ENCODE measurements around the gene ZNF831. TPM values are rescaled to one million over a fixed set of nuclear protein-coding genes. Genes with fewer than 3 reads are reported as not detected.

The ZNF831 gene
- total RNA-seq (2014; rRNA removed; shearing (Covaris generic)) = not detected in 2 replicates
- polyA plus RNA-seq (2015; cell fraction: cytosol; rRNA removed) = not detected in 2 replicates
- polyA plus RNA-seq (2015; cell fraction: nucleus; rRNA removed) = 0.04 TPM in 1 of 2 replicates, not detected in the other

- in situ Hi-C loops (cut with HindIII; ENCODE audit: low pct_unique_long_range_greater_than_20kb, low sequenced_read_pairs) = no loop called here
- DNase-seq (ENCODE audit: low read depth, low spot score) = no peak
Measured at GRCh38 chr20:59163631-59164530, at the start of gene ZNF831. Gene ZNF831 (plus strand): TSS chr20:59163821. CDS start chr20:59191020, 27,199 bp downstream.

GRCh38 chr20:59117526-59117925 lies 46.1 kb upstream of the ZNF831 start:
- in situ Hi-C loops (cut with HindIII; ENCODE audit: low pct_unique_long_range_greater_than_20kb, low sequenced_read_pairs) = no loop called here
- DNase-seq (ENCODE audit: low read depth, low spot score) = no peak

- in situ Hi-C loops (cut with HindIII; ENCODE audit: low pct_unique_long_range_greater_than_20kb, low sequenced_read_pairs) = no loop called here
Measured at GRCh38 chr20:59118855-59119254, 44.8 kb upstream of the ZNF831 start.

GRCh38 chr20:59120491-59120890 lies 43.1 kb upstream of the ZNF831 start:
- in situ Hi-C loops (cut with HindIII; ENCODE audit: low pct_unique_long_range_greater_than_20kb, low sequenced_read_pairs) = no loop called here
- no peak for DNase-seq (ENCODE audit: low read depth, low spot score)

More at GRCh38 chr20:59118855-59119254, 44.8 kb upstream of the ZNF831 start:
- no peak for DNase-seq (ENCODE audit: low read depth, low spot score)

- DNase-seq (ENCODE audit: low read depth, low spot score) = no peak
- in situ Hi-C loops (cut with HindIII; ENCODE audit: low pct_unique_long_range_greater_than_20kb, low sequenced_read_pairs) = no loop called here
Measured at GRCh38 chr20:59120919-59121318, 42.7 kb upstream of the ZNF831 start.

- no peak for DNase-seq (ENCODE audit: low read depth, low spot score)
- in situ Hi-C loops (cut with HindIII; ENCODE audit: low pct_unique_long_range_greater_than_20kb, low sequenced_read_pairs) = no loop called here
Measured at GRCh38 chr20:59121714-59122565, 41.7 kb upstream of the ZNF831 start.

- in situ Hi-C loops (cut with HindIII; ENCODE audit: low pct_unique_long_range_greater_than_20kb, low sequenced_read_pairs) = no loop called here
Measured at GRCh38 chr20:59122566-59122919, 41.1 kb upstream of the ZNF831 start.

GRCh38 chr20:59123011-59123677 lies 40.5 kb upstream of the ZNF831 start:
- DNase-seq (ENCODE audit: low read depth, low spot score) = no peak
- in situ Hi-C loops (cut with HindIII; ENCODE audit: low pct_unique_long_range_greater_than_20kb, low sequenced_read_pairs) = no loop called here

More at GRCh38 chr20:59122566-59122919, 41.1 kb upstream of the ZNF831 start:
- DNase-seq (ENCODE audit: low read depth, low spot score) = no peak

GRCh38 chr20:59123678-59124255 lies 39.9 kb upstream of the ZNF831 start:
- in situ Hi-C loops (cut with HindIII; ENCODE audit: low pct_unique_long_range_greater_than_20kb, low sequenced_read_pairs) = no loop called here
- DNase-seq (ENCODE audit: low read depth, low spot score) = no peak

- DNase-seq (ENCODE audit: low read depth, low spot score) = no peak
- in situ Hi-C loops (cut with HindIII; ENCODE audit: low pct_unique_long_range_greater_than_20kb, low sequenced_read_pairs) = no loop called here
Measured at GRCh38 chr20:59124296-59125029, 39.2 kb upstream of the ZNF831 start.

GRCh38 chr20:59125332-59125731 lies 38.3 kb upstream of the ZNF831 start:
- no peak for DNase-seq (ENCODE audit: low read depth, low spot score)
- in situ Hi-C loops (cut with HindIII; ENCODE audit: low pct_unique_long_range_greater_than_20kb, low sequenced_read_pairs) = no loop called here

- DNase-seq (ENCODE audit: low read depth, low spot score) = no peak
- in situ Hi-C loops (cut with HindIII; ENCODE audit: low pct_unique_long_range_greater_than_20kb, low sequenced_read_pairs) = no loop called here
Measured at GRCh38 chr20:59125836-59126235, 37.8 kb upstream of the ZNF831 start.

GRCh38 chr20:59127839-59128238 lies 35.8 kb upstream of the ZNF831 start:
- in situ Hi-C loops (cut with HindIII; ENCODE audit: low pct_unique_long_range_greater_than_20kb, low sequenced_read_pairs) = no loop called here
- no peak for DNase-seq (ENCODE audit: low read depth, low spot score)

GRCh38 chr20:59131551-59132285 lies 31.9 kb upstream of the ZNF831 start:
- DNase-seq (ENCODE audit: low read depth, low spot score) = no peak
- in situ Hi-C loops (cut with HindIII; ENCODE audit: low pct_unique_long_range_greater_than_20kb, low sequenced_read_pairs) = no loop called here

- in situ Hi-C loops (cut with HindIII; ENCODE audit: low pct_unique_long_range_greater_than_20kb, low sequenced_read_pairs) = no loop called here
Measured at GRCh38 chr20:59134182-59134581, 29.4 kb upstream of the ZNF831 start.

GRCh38 chr20:59135093-59135492 lies 28.5 kb upstream of the ZNF831 start:
- in situ Hi-C loops (cut with HindIII; ENCODE audit: low pct_unique_long_range_greater_than_20kb, low sequenced_read_pairs) = no loop called here
- no peak for DNase-seq (ENCODE audit: low read depth, low spot score)

More at GRCh38 chr20:59134182-59134581, 29.4 kb upstream of the ZNF831 start:
- no peak for DNase-seq (ENCODE audit: low read depth, low spot score)

All from SK-MEL-5 (cell line).